NK-92 treated with Interleukin-12 subunit alpha and Interleukin-12 subunit beta, amount 100 ng/mL, for 24 hours (cell line): ENCODE results near the gene UNC93B1.
A peak's percentile ranks its signal among the peaks of the same experiment; 100 is the strongest.
"Not testable (repeated sequence)": the region's sequence is repeated elsewhere in the genome, so short reads cannot be mapped to it uniquely, and the experiment has no call there.

Experiments used
- DNase-seq: peaks from one replicate; lab custom pipeline; 2025; lab: John Stamatoyannopoulos, UW

Gene UNC93B1

GRCh38 chr11:67991347-67992121 is 12.4 kb downstream of the UNC93B1 start:
- not testable (repeated sequence) for DNase-seq

DNA sequence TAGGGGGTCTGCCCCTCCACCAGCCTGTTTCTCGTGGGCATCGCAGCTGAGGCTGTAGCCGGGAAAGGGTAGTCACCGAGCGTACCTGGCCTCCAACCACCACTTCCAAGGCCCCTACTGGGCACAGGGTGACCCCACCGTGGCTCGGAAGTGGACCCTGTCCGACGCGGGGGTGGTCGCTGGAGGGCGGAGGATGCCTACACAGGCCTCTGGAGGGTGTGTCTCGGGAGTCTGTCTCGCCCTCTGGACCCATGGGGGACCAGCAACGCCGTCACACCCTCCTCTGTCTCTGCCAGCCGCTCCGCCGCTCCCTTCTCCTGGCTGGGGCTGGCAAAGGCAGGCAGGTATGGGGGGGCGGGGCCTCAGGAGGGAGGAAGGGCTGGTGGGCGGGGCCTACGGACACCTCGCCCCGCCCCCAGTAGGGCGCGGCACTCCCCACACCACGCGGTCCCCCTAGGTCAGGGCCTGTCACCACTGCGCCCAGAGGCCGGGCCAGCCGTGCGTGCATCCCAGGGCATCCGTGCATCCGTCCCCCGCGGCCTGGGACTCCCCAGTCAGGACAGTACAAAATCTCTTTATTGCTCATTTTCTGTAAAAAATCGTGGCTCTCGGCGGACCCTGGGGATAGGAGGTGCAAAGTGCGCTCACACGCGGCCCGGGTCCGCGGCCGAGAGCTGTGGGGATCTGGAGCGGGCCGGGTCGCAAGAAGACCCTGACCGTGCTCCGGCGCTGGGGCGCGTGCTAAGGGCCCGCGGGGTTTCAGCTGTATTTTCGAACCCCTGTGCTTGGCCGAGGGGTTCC is 13.2 kb downstream of the UNC93B1 start:
- DNase-seq: not testable (repeated sequence)

DNA sequence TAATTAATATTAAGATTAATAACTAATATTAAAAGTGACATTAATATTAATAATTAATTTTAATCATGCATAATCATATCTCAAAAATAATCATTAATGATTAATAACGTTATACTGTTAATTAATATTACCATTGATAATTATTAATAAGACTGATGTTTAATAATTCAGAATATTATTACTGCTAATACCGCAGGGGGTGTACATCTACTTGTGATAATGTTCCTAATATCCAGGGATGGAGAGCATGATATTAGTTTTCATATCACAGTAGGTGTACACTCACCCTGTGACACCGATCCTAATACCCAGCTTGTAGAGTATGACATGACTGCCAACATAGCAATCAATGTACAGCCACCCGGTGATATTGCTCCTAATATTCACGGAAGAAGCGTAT is 18.6 kb downstream of the UNC93B1 start:
- not testable (repeated sequence) for DNase-seq

- no peak for DNase-seq
Observed at GRCh38 chr11:67983951-67984350, 19.9 kb downstream of the UNC93B1 start.

GRCh38 chr11:67982255-67982857 is 21.5 kb downstream of the UNC93B1 start:
- DNase-seq: not testable (repeated sequence)

GRCh38 chr11:67981226-67981625 is 22.7 kb downstream of the UNC93B1 start:
- not testable (repeated sequence) for DNase-seq

DNA sequence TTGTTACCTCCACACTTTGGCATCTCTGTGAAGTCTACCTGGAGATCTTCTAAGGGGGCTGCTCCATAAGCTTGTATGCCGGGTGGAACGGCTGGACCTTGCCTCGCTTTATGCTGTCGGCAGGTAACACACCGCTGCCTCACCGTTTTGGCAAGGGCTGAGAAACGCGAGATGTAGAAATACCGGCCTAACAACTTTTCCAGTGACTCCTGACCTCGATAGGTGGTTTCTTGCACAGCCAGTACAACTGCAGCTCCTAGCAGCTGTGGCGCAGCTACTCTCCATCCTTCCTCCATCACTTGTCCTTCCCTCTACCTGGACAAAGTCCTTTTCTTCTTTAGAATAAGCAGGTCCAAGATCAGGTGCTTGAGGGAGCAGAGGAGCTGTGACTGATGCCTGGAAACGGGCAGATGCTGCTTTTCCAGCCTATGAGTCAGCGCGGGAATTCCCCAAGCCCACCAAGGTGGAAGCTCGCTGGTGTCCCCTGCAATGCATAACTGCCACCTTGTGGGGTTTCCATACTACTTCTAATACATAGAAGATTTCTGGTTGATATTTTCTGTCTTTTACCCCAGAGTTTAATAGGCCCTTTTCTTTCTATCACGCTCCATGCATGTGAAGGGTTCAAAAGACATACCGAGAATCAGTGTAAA is 25.0 kb downstream of the UNC93B1 start:
- not testable (repeated sequence) for DNase-seq

GRCh38 chr11:67974746-67975145 is 29.2 kb downstream of the UNC93B1 start:
- DNase-seq: not testable (repeated sequence)

GRCh38 chr11:67965830-67966348 is 38.0 kb downstream of the UNC93B1 start:
- DNase-seq: not testable (repeated sequence)

- not testable (repeated sequence) for DNase-seq
Observed at GRCh38 chr11:67964746-67965145, 39.2 kb downstream of the UNC93B1 start.

- DNase-seq: not testable (repeated sequence)
Observed at GRCh38 chr11:67963879-67964278, 40.0 kb downstream of the UNC93B1 start.

- not testable (repeated sequence) for DNase-seq
Observed at GRCh38 chr11:67963217-67963616, 40.7 kb downstream of the UNC93B1 start.

DNA sequence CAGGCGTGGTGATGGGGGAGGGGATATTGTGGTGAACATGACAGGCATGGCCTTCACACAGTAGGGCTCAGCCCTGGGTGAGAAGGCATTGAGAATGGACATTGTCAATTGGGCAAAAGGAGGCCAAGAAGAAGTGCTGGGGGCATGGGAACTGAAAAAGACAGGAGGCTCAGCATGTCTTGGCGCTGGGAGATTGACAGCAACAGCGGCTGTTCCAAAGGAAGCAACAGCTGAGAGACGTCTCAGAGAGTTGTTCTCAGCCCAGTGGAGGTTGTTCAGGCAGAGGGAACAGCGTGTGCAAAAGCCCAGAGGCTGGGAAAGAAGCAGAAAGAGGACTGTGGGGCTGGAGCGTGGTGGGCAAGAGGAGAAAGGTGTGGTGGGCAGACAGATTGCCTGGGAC is 47.7 kb downstream of the UNC93B1 start:
- DNase-seq: not testable (repeated sequence)

GRCh38 chr11:67955461-67956007 is 48.4 kb downstream of the UNC93B1 start:
- peak; percentile 6 for DNase-seq

GRCh38 chr11:67954971-67955370 is 48.9 kb downstream of the UNC93B1 start:
- not testable (repeated sequence) for DNase-seq

DNA sequence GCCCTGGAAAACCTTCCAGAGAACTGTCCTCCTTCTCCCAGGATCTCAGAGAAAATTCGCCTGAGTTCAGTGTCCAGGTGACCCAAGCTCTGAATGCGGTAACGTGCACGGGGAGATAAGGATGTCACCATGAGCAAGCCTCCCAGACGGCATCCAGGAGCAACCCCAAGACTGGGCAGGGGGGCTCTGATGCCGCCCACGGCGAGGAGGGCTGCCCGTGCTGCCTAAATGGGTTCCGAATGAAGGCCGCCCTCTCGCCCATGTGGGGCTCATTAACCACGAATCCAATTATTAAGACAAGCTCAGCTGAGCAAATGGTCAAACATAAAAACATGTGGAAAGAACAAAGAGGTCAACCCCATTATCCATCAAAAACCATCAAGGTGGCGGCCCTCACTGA is 49.6 kb downstream of the UNC93B1 start:
- DNase-seq: not testable (repeated sequence)

GRCh38 chr11:67950705-67951104 is 53.2 kb downstream of the UNC93B1 start:
- not testable (repeated sequence) for DNase-seq

- DNase-seq: not testable (repeated sequence)
Observed at GRCh38 chr11:67947785-67948184, 56.1 kb downstream of the UNC93B1 start.

GRCh38 chr11:67946403-67946802 is 57.5 kb downstream of the UNC93B1 start:
- DNase-seq: not testable (repeated sequence)

DNA sequence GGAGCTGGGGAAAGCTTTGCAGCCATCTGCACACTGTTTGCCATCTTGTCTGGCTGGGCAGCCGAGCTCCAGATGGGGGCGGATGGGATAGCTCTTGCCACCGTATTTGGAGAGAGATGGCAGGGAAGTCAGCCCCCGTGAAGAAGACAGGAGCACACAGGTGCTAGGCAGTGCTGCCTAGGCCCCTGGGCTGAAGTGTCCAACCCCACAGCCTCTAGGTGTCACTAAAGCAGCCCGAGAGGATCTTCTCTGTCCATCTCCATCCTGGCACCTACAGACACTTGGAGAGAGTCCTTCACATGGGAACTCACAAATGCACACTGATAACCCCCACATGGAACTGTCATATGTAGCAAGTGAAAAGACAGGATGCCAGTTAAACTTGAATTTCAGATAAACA is 60.5 kb downstream of the UNC93B1 start:
- DNase-seq: not testable (repeated sequence)
